Fibroblast of lung (primary cell): ENCODE data around the gene CNMD.

ENCODE experiments used
- CTCF ChIP-seq, 2 donors: IDR thresholded peaks in 1 of 2; conservative IDR thresholded peaks in 1 of 2; 1 replicate in 1 of 2; 2 replicates in 1 of 2; pipeline ENCODE4 v1.5.1; 2011 to 2012; ENCODE audit warnings: low read length in 2 of 2, control low read depth in 1 of 2, inconsistent platforms in 1 of 2, low read depth in 1 of 2, mild to moderate bottlenecking in 1 of 2
- EZH2 ChIP-seq: IDR thresholded peaks from 2 replicates; pipeline ENCODE4 v1.5.1; 2012; ENCODE audit warnings: low read length, control low read depth, mild to moderate bottlenecking; ENCODE audit errors: missing control alignments

DNA sequence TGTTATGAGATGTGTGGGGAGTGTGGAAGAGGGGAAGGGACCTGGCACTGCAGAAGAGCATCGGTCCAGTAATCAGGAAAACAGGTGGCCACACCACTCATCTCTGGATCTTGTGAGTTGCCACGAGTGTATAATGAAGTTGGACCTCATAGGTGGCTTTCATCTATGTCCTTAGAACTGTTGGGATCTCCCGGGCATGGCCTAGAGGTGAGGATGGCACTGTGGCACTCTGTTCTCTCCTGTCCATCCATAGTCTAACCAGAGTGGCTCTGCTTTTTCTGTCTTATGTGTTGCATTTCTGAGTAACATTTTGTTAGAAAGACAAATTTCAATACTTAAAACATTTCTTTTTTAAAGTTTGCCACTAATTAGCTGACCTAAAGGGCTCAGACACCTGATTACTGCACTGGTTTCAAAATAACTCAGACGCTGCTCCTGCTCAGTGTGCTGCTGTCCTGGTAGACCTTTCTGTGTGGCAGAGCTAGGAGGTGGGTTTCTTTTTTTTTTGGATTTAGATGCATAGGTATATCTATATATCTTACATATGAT is 5.5 kb downstream of the CNMD start:
- TF ChIP-seq CTCF (conservative IDR thresholded peaks at IDR 0.05 in 1 of 2, IDR thresholded peaks at IDR 0.05 in 1 of 2; ENCODE audit: low read depth in 1 of 2, low read length in 2 of 2) (no peak), EZH2 (no peak)
